Panc1 (cell line): Measurements from ENCODE around the gene TECPR2. TPM values are rescaled to one million over a fixed set of nuclear protein-coding genes. Genes with fewer than 3 reads are reported as not detected.

Experiments used
- ATAC-seq: fragments of 200-7000 bp; cut with Tn5 transposase; 2 replicates; pipeline ENCODE4 v1.9.1; 2020; ENCODE audit warnings: mild to moderate bottlenecking, moderate library complexity
- BruUV-seq: library from RNA; stranded (reverse); fragments of 400-500 nt; replicated peaks from 2 replicates; lab custom pipeline; 2021; lab: Mats Ljungman, UMichigan
- CTCF ChIA-PET: fragments of 300-600 bp; sonication (Branson Sonifier 250); formaldehyde crosslinking; loops from one replicate; lab custom pipeline; 2022; ENCODE audit warnings: antibody characterized with exemption; lab: Charles Lee
- POLR2A ChIA-PET: fragments of 300-600 bp; sonication (Branson Sonifier 250); formaldehyde crosslinking; loops from one replicate; lab custom pipeline; 2022; ENCODE audit warnings: antibody characterized with exemption; lab: Charles Lee
- DNase-seq: peaks from one replicate; pipeline ENCODE4 v3.0.0-alpha.2; 2010; ENCODE audit warnings: low read depth, low spot score
- H3K27ac ChIP-seq: 2 replicates; pipeline ENCODE4 v1.5.1; 2011; ENCODE audit warnings: mild to moderate bottlenecking, low read length, inconsistent platforms
- H3K27me3 ChIP-seq: fragments of 200-500 bp; sonication (Bioruptor generic); 2 replicates; pipeline ENCODE4 v1.6.0; 2014; ENCODE audit warnings: low read length, inconsistent platforms; ENCODE audit not compliant: control insufficient read depth, insufficient read depth
- H3K36me3 ChIP-seq: fragments of 200-500 bp; sonication (Bioruptor generic); 2 replicates; pipeline ENCODE4 v1.5.1; 2014; ENCODE audit warnings: inconsistent platforms, mild to moderate bottlenecking, low read length, moderate library complexity; ENCODE audit not compliant: control insufficient read depth, insufficient read depth
- H3K4me1 ChIP-seq: 2 replicates; pipeline ENCODE4 v1.5.1; 2011; ENCODE audit warnings: inconsistent platforms, mild to moderate bottlenecking, low read length, moderate library complexity; ENCODE audit not compliant: control insufficient read depth, insufficient read depth
- H3K4me3 ChIP-seq, 2 experiments: 2 replicates each; pipeline ENCODE4 v1.5.1; 2011 to 2012; ENCODE audit warnings: low read depth in 2 of 2, low read length in 2 of 2, mild to moderate bottlenecking in 2 of 2, inconsistent platforms in 1 of 2, moderate library complexity in 1 of 2
- H3K9me3 ChIP-seq: fragments of 200-500 bp; sonication (Bioruptor generic); 2 replicates; pipeline ENCODE4 v1.5.1; 2014; ENCODE audit warnings: low read depth, mild to moderate bottlenecking, inconsistent platforms, low read length, moderate library complexity; ENCODE audit not compliant: control insufficient read depth, insufficient read depth
- CTCF ChIP-seq: fragments of 450-650 bp; IDR thresholded peaks from 2 replicates; pipeline ENCODE4 v1.5.1; 2017; ENCODE audit warnings: mild to moderate bottlenecking
- POLR2AphosphoS5 ChIP-seq: IDR thresholded peaks from 2 replicates; pipeline ENCODE4 v1.6.1; 2012; ENCODE audit warnings: mild to moderate bottlenecking, low read depth, low read length, moderate library complexity
- REST ChIP-seq, 2 experiments: IDR thresholded peaks; 2 replicates each; pipeline ENCODE4 v1.6.1; 2011 to 2012; ENCODE audit warnings: low read depth in 2 of 2, control low read depth in 1 of 2, low read length in 1 of 2, mild to moderate bottlenecking in 1 of 2, moderate library complexity in 1 of 2; ENCODE audit not compliant: insufficient read depth in 1 of 2
- SIN3A ChIP-seq: IDR thresholded peaks from 2 replicates; pipeline ENCODE4 v1.6.1; 2012; ENCODE audit warnings: low read depth, mild to moderate bottlenecking, low read length, moderate library complexity, borderline replicate concordance; ENCODE audit not compliant: insufficient read depth
- TCF7L2 ChIP-seq: IDR thresholded peaks from 2 replicates; pipeline ENCODE4 v1.6.1; 2011; ENCODE audit warnings: mild to moderate bottlenecking, low read depth, low read length, inconsistent platforms
- in situ Hi-C: cut with HindIII; loops from 2 replicates; pipeline ENCODE4 v1.10.0; 2016; ENCODE audit warnings: low sequenced_read_pairs, low pct_unique_long_range_greater_than_20kb
- intact Hi-C: fragments of 100-400 bp; cut with micrococcal nuclease; formaldehyde crosslinking; loops from one replicate; pipeline ENCODE4 v1.10.0; 2022; ENCODE audit not compliant: unreplicated experiment
- total RNA-seq: library from RNA; stranded (reverse); gene quantifications from one replicate; pipeline ENCODE4 v1.2.1, GENCODE V29; 2021; ENCODE audit not compliant: unreplicated experiment

Gene TECPR2
- total RNA-seq, 1 experiment from 2014 or later, result 15.5 TPM

GRCh38 chr14:102492531-102492910, 129.8 kb downstream of the TECPR2 start:
- CTCF ChIA-PET, result no interaction called here
- no peak overlapping the region for H3K27ac ChIP-seq
- H3K36me3 ChIP-seq, result no peaks in the 10 kb centered on the region
- intact Hi-C loops, result no loop called here
- TF ChIP-seq SIN3A (no peak), POLR2AphosphoS5 (no peak), TCF7L2 (no peak), REST (IDR thresholded peaks at IDR 0.05; ENCODE audit: insufficient read depth in 1 of 2, low read depth in 2 of 2, low read length in 1 of 2) (no peak), CTCF (no peak)
- H3K27me3 ChIP-seq, result no peaks in the 10 kb centered on the region
- DNase-seq (no peak), ATAC-seq (no peak)
- no TSS peak for BruUV-seq
- H3K4me1 ChIP-seq, result no peaks in the 10 kb centered on the region
- H3K4me3 ChIP-seq, result no peak overlapping the region
- POLR2A ChIA-PET, result no interaction called here
- in situ Hi-C loops, result no loop called here
- H3K9me3 ChIP-seq, result no peaks in the 10 kb centered on the region

- Histone ChIP-seq H3K4me3 (no peak overlapping the region), H3K36me3 (no peaks in the 10 kb centered on the region), H3K4me1 (no peaks in the 10 kb centered on the region), H3K9me3 (no peaks in the 10 kb centered on the region), H3K27me3 (no peaks in the 10 kb centered on the region), H3K27ac (no peak overlapping the region)
- no peak for TF ChIP-seq TCF7L2
- no peak for TF ChIP-seq CTCF
- TF ChIP-seq SIN3A, result no peak
- TF ChIP-seq REST (IDR thresholded peaks at IDR 0.05; ENCODE audit: insufficient read depth in 1 of 2, low read depth in 2 of 2, low read length in 1 of 2), result no peak
- TF ChIP-seq POLR2AphosphoS5, result no peak
- in situ Hi-C loops, result no loop called here
- ChIA-PET POLR2A (no interaction called here), CTCF (no interaction called here)
- intact Hi-C loops, result no loop called here
- no TSS peak for BruUV-seq
- ATAC-seq (no peak), DNase-seq (no peak)
Measured at GRCh38 chr14:102493096-102493495, 130.4 kb downstream of the TECPR2 start.
